C4-2B (cell line): ENCODE measurements around the gene COBL.

Experiments
- H3K27ac ChIP-seq: fragments of 450-650 bp; 2 replicates; pipeline ENCODE4 v1.5.1; 2017
- CTCF ChIP-seq: fragments of 450-650 bp; conservative IDR thresholded peaks from 2 replicates; pipeline ENCODE4 v1.5.1; 2017; ENCODE audit warnings: mild to moderate bottlenecking
- ZFX ChIP-seq: fragments of 450-650 bp; IDR thresholded peaks from 2 replicates; pipeline ENCODE4 v1.6.1; 2017

The COBL gene

GRCh38 chr7:51249991-51250390 lies 66.6 kb downstream of the COBL start:
- TF ChIP-seq ZFX (no peak), CTCF (no peak)
- H3K27ac ChIP-seq, result no peak overlapping the region

- no peak overlapping the region for H3K27ac ChIP-seq
- no peak for TF ChIP-seq ZFX
- no peak for TF ChIP-seq CTCF
These were observed 67.2 kb downstream of the COBL start for GRCh38 chr7:51249187-51249945.

- H3K27ac ChIP-seq, result no peak overlapping the region
- no peak for TF ChIP-seq CTCF
These were observed 70.1 kb downstream of the COBL start for GRCh38 chr7:51246258-51247245.

GRCh38 chr7:51244885-51245284 lies 71.7 kb downstream of the COBL start:
- no peak for TF ChIP-seq CTCF
- no peak for TF ChIP-seq ZFX

GRCh38 chr7:51244053-51244452 lies 72.6 kb downstream of the COBL start:
- H3K27ac ChIP-seq, result no peak overlapping the region

More at GRCh38 chr7:51244885-51245284, 71.7 kb downstream of the COBL start:
- no peak overlapping the region for H3K27ac ChIP-seq

GRCh38 chr7:51243631-51244030 lies 73.0 kb downstream of the COBL start:
- H3K27ac ChIP-seq, result no peak overlapping the region
- TF ChIP-seq ZFX (no peak), CTCF (no peak)

More at GRCh38 chr7:51244053-51244452, 72.6 kb downstream of the COBL start:
- TF ChIP-seq CTCF (no peak), ZFX (no peak)
